Stimulated activated CD4-positive, alpha-beta T cell treated with anti-CD3 and anti-CD28 coated beads, TNF-alpha, amount 100 ng/mL, for 24 hours (primary cell): Measurements from ENCODE around the gene LAMC3.

Source experiments
- DNase-seq, 3 experiments: peaks; one replicate each; pipeline ENCODE4 v3.0.0-alpha.2; 2020; ENCODE audit warnings: low read depth in 3 of 3

Gene LAMC3

DNA sequence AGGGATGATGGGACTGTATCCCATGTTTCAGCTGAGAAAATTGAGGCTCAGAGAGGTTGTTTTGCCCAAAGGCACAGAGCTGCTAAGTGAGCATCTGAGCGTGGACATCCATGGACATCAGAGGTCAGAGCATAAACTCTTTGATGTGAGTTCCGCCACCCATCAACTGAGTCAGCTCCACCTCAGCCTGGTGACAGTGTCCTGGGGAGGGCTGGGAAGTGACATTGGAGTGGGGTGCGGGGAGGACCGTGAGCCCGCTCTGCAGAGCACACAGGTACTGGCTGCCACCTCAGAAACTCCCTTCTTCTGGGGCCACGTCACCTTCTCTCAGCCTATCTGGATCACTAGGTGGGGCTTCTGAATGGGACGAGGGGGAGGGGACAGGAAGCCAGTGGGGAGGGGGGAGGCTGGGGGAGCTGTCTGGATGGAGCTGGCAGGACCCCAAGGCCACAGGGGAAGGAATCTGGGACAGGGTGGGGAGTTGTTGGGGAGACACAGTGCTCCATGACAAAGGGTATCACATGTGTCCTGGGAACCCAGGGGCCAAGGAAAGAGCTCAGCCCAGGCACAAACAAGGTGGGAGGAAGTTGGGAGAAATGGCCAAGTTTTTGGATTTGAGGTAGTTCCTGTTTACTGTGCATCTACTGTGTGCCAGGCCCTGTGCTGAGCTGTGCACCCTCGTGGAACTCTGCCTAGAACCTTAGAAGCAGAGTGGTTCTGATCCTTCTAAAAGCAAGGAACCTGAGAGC, 2.5 kb downstream of the LAMC3 start:
- DNase-seq = no peak

- DNase-seq = no peak
Observed at GRCh38 chr9:131012023-131012334, 3.0 kb downstream of the LAMC3 start.

GRCh38 chr9:131012396-131012917, 3.5 kb downstream of the LAMC3 start:
- no peak for DNase-seq

DNA sequence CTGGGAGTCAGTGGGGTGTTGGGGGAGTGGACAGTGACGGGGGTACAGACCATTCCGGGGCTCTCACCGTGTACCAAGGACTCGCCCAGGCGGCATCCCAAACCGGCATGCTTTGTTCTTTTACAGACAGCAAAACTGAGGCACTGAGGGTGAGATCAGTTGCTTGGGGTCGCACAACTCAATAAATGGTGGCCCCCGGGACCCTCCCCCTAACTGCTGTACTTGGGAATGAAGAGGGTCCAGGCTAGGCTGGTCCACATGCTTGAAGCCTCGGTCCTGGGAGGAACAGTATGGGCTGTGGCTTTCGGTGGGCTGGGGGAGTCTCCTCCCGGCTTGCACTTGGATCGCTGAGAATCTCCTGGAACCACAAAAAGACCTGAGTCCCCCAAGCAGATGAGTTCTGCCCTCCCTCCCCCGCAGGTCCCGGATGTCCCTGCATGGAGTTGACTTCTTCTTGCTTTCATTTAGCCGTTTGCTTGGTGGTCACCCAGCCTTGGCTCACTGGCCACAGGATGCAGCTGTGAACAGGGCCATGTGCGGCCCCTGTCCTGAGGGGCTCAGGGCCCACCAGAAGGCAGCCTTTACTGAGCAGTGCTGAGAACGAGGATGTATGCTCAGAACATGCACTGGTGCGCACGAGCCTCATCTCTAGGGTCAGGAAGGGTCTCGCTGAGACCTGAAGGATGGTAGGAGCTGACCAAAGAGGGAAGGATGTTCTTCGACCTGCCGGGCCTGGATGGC, 4.2 kb downstream of the LAMC3 start:
- DNase-seq = no peak

- no peak for DNase-seq
Observed at GRCh38 chr9:131013771-131014676, 5.0 kb downstream of the LAMC3 start.

DNA sequence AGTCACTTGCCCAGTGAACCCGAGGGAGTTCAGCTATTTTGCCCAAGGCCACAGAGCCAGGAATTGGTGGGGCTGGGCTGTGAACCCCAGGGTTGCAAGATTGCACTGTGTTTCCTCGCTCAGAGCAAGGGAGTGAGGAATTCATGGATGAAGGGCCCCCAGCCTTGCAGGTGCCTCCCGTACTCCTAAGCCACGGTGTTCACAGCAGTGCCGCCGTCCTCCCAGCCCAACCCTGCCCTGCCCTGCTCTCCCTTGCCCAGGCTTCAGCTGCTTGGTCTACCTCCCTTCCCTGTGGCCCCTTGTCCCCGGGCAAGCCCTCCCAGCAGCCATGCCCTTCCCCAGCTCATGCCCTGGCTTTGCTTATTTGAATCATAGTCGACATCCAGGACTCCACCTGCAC, 6.1 kb downstream of the LAMC3 start:
- DNase-seq = no peak

DNA sequence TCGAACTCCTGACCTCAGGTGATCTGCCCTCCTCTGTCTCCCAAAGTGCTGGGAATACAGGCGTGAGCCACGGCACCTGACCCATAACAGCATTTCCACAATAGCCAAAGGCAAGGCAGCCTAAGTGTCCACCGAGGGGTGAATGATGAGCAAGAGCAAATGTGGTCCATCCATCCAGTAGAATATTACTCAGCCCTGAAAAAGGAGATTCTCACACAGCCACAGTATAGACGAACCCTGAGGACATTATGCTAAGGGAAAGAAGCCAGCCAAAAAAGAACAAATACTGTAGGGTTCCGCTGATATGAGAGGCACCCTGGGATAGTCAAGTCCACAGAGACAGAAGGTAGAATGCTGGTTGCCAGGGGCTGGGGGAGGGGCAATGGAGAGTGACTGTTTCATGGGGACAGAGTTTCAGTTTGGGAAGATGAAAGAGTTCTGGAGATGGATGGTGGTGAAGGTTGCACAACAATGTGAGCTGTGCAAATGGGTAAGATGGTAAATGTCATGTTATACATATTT, 7.0 kb downstream of the LAMC3 start:
- no peak for DNase-seq

GRCh38 chr9:131017067-131017466, 8.1 kb downstream of the LAMC3 start:
- DNase-seq = no peak

DNA sequence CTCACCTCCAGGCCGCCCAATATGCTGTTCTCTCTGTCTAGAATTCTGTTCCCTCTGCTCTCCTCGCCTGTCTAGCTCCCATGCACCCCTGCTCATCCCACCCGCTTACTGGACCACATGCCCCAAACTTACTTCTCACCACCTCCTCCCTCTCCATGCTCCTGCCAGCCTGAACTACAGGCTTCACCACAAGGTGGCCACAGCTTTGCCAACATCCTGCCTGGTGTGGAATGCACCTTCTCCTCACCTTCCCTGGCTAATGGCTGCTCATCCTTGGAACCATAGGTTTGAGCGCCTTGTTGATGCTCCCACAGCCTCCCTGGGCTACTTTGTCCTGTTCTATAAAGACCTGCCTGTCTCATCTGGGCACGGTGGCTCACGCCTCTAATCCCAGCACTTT, 9.6 kb downstream of the LAMC3 start:
- no peak for DNase-seq

DNA sequence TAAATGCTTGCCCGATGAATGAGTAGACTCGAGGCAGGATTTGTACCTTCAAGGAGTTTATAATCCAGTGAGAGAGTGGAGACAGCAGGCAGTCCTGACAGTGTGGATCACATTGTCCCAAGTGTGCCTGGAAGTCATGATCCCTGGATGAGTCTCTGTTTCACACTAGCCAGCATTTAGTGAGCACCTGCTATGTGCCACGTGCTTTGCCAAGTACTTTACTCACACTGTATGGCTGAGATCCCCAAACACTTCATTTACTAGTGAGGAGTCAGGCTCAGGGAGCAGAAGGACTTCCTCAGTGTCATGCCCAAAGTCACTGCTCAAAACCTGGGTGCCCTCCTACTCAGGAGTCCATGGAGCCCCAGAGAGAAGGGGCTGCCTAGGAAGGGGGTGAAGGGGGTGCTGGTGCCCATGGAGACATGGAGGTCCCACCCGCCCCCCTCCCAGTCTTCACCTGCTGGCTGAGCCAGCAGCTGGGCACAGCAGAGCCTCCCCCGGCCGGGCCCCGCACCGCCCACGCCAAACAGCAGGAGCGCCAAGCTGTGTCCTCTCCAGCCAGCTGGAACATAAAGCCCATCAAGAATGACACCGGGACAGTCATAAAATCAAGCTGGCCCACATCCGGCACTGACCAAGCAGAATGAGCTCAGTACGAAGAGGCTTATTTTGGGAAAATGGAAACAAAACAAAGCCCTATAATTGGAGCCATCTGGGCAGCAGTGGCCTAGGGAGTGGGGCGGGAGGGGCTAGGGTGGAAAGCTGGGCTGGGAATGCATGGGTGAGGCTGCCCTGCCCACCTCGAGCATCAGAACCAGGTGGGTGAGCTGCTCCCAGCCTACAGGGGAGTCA, 10.6 kb downstream of the LAMC3 start:
- DNase-seq = no peak

DNA sequence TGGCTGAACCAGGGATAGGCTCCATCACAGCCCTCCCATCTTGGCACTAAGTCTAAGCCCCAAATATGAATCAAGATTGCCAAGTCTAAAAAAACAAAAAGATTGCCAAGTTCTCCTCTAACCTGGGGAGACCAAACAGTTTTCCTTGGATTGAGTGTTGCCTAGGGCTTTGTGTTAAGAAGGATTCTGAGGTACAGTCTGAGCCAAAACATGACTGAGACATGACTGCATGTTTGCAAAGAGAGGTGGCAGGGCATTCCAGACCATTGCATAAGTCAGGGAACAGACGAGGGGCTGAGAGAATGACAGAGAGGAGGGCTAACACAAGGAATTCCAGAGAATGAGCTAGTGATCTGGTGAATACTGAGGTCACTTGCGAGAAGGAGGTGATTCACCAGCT, 11.4 kb downstream of the LAMC3 start:
- DNase-seq = no peak

- DNase-seq = no peak
Observed at GRCh38 chr9:131020862-131021261, 11.9 kb downstream of the LAMC3 start.

DNA sequence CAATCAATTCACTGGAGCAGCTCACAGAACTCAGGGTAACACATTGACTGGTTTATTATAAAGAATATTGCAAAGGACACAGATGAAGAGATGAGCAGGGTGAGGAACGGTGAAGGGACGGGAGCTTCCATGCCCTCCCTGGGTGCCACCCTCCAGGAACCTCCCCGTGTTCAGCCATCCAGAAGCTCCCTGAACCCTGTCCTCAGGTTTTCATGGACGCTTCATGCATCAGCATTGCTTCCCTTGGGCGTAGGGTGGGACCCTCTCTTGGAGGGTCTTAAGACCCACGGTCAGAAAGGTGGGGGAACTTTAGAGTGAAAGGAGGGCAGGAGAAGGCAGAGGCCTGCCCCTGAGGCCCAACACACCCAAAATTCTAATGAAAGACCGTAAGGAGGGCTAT, 12.8 kb downstream of the LAMC3 start:
- DNase-seq = no peak

GRCh38 chr9:131024978-131025868, 16.2 kb downstream of the LAMC3 start:
- no peak for DNase-seq

DNA sequence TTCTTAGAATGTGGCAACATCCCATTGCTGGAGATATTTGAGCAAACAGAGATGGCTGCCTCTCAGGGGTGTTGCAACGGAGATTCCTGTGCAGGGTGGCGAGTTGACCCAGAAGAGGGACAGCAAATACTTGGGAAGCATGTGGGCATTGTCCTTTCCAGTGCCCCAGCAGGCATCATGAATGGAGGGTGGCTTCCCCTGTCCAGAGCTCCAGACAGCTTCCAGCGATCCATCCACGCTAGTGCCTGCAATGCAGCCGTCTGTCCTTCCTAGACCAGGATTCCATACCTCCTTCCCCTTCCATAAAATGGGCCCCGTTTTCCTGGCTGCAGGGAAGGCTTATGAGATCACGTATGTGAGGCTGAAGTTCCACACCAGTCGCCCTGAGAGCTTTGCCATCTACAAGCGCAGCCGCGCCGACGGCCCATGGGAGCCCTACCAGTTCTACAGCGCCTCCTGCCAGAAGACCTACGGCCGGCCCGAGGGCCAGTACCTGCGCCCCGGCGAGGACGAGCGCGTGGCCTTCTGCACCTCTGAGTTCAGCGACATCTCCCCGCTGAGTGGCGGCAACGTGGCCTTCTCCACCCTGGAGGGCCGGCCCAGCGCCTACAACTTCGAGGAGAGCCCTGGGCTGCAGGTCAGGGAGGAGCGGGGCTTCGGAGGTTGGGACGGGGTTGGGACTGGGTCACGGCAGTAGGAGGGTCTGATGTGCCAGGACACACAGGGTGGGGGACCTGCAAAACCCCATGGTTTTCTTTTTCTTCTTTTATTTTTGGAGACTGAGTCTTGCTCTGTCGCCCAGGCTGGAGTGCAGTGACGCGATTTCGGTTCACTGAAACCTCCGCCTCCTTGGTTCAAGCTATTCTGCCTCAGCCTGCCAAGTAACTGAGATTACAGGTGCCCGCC, 17.2 kb downstream of the LAMC3 start:
- no peak for DNase-seq

DNA sequence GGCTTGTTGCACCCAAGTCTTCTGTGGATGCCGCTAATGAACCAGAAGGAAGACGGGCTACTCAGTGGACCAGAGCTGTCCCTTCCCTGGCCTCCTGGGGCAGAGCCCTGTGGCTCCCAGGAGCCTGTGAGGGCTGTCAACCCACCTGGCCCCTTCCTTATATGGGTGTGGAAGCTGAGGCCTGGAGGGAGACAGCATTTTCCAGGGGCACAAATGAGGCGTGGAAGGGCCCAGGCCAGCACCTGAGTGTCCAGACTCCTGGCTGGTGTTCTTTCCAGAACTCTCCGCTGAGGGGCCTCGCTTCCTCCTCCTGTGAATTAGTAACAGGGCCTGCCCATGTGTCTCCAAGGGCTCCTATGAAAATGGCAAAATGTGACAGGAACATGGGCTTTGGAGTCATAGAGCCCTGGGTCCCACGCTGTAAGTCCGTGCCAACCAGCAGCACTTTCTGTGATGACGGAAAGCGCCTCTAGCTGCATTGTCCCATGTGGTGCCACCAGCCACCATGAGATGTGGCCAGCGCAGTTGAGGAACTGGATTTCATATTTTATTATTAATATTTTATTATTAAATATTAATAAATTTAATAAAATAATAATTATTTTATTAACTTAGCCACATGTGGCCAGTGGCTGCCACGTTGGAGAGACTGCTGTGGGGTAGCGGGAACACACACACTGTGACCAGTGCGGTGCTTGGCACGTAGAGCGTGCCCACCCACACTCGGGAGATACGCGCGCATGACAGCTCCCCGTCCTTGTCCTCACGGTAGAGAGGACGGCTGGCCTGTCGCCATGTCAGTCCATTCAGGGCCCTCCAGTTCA, 18.3 kb downstream of the LAMC3 start:
- DNase-seq = no peak

DNA sequence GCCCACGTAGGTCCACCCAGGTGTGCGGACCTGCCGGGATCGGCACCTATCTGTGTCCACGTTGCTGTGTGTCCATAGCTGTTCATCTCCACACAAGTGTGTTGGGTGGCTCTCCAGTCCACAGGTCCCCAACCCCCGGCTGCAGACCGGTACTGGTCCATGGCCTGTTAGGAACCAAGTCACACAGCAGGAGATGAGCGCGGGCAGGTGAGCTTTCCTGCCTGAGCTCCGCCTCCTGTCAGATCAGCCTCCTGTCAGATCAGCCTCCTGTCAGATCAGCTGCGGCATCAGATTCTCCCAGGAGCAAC, 18.9 kb downstream of the LAMC3 start:
- DNase-seq = no peak

DNA sequence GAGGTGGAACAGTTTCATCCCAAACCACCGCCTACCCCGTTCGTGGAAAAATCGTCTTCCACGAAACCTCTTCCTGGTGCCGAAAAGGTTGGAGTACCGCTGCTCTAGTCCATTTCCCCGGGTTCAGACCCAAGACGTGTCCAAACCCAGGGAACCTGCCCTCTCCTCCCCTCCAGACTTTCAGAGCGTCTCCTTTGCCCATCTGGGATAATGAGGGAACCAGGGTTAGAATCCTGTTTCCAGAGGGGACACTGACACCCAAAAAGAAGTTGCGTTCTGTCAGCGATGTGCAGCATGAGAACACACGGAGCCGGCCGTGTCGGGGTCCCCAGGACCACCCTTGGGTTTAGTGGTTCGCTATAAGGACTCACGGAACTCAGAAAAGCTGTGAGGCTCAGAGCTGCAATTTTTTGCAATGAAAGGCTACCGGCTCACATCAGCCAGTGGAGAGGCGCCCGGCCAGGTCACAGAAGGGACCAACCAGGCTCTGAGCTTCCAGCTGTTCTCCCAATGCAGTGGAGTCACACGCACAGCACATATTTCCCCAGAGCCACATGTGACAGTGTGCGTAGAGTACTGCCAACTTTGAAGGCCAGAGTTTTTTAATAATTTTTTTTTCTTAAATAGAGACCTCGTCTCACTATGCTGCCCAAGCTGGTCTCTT, 19.4 kb downstream of the LAMC3 start:
- no peak for DNase-seq
